Lung (tissue), 12 donors: ENCODE data around the gene NKTR. TPM values are rescaled to one million over a fixed set of nuclear protein-coding genes. Genes with fewer than 3 reads are reported as not detected.

Experiments
- ATAC-seq: fragments of 200-7000 bp; cut with Tn5 transposase; one replicate; pipeline ENCODE4 v1.9.1; 2020; ENCODE audit warnings: moderate number of reproducible peaks; ENCODE audit not compliant: insufficient read depth, low FRiP score
- DNase-seq, 3 donors: peaks; one replicate each; pipeline ENCODE4 v3.0.0-alpha.2; 2013 to 2017
- H3K27ac ChIP-seq, 2 donors: one replicate each; pipeline ENCODE4 v1.5.1; 2013; ENCODE audit warnings: mild to moderate bottlenecking in 2 of 2, moderate library complexity in 2 of 2, control low read depth in 1 of 2, inconsistent platforms in 1 of 2, low read depth in 1 of 2, low read length in 1 of 2
- H3K27me3 ChIP-seq, 3 donors: one replicate each; pipeline ENCODE4 v1.5.1; 2013; ENCODE audit warnings: low read length in 2 of 3; ENCODE audit not compliant: control insufficient read depth in 3 of 3, insufficient read depth in 3 of 3
- H3K36me3 ChIP-seq, 4 donors: one replicate each; pipeline ENCODE4 v1.5.1; 2013; ENCODE audit warnings: low read length in 4 of 4, mild to moderate bottlenecking in 1 of 4, moderate library complexity in 1 of 4; ENCODE audit not compliant: control insufficient read depth in 4 of 4, insufficient read depth in 4 of 4
- H3K4me1 ChIP-seq, 5 donors: one replicate each; pipeline ENCODE4 v1.5.1; 2013; ENCODE audit warnings: low read length in 5 of 5, mild to moderate bottlenecking in 2 of 5, moderate library complexity in 1 of 5; ENCODE audit not compliant: control insufficient read depth in 5 of 5, insufficient read depth in 5 of 5
- H3K4me3 ChIP-seq: one replicate; pipeline ENCODE4 v1.5.1; 2013; ENCODE audit warnings: mild to moderate bottlenecking, control low read depth, moderate library complexity
- H3K9ac ChIP-seq, 2 donors: one replicate each; pipeline ENCODE4 v1.5.1; 2013; ENCODE audit warnings: low read length in 2 of 2, control low read depth in 1 of 2; ENCODE audit not compliant: insufficient read depth in 1 of 2
- H3K9me3 ChIP-seq, 4 donors: one replicate each; pipeline ENCODE4 v1.5.1; 2013; ENCODE audit warnings: low read length in 3 of 4, mild to moderate bottlenecking in 1 of 4, moderate library complexity in 1 of 4; ENCODE audit not compliant: control insufficient read depth in 4 of 4, insufficient read depth in 3 of 4
- WGBS, 2 donors: extraction: QIAGEN DNeasy Blood & Tissue Kit; methylation state at CpG; one replicate each; pipeline ENCODE4 v1.1.7; 2013; 5-methylcytosine and 5-hydroxymethylcytosine counted together
- polyA plus RNA-seq, 2 donors: library from polyadenylated mRNA; stranded (reverse); fragments of 200-250 nt; gene quantifications; one replicate each; pipeline ENCODE4 v1.2.1, GENCODE V29; 2013
- total RNA-seq, 2 donors: library from RNA; depleted of rRNA in 1 of 2; stranded (reverse); fragments of >200 nt in 1 of 2; gene quantifications; one replicate each; pipeline ENCODE4 v1.2.1, GENCODE V29; 2014 to 2021
- TF ChIP-seq, protein P1 (sequence below): IDR thresholded peaks from 2 replicates; pipeline ENCODE4 v1.5.1; 2012; ENCODE audit warnings: mild to moderate bottlenecking; ENCODE audit errors: control extremely low read depth, extremely low read depth
- donor health status: control.
- donor health status: control.
- donor health status: Bipolar disorder and iron deficiency.
- donor health status: healthy.
- donor health status: DM: yes; HTN: yes; CAD: no.

Gene NKTR
- total and polyA plus RNA-seq, 4 donors, result 15.3 to 291 (median 52.9) TPM

DNA sequence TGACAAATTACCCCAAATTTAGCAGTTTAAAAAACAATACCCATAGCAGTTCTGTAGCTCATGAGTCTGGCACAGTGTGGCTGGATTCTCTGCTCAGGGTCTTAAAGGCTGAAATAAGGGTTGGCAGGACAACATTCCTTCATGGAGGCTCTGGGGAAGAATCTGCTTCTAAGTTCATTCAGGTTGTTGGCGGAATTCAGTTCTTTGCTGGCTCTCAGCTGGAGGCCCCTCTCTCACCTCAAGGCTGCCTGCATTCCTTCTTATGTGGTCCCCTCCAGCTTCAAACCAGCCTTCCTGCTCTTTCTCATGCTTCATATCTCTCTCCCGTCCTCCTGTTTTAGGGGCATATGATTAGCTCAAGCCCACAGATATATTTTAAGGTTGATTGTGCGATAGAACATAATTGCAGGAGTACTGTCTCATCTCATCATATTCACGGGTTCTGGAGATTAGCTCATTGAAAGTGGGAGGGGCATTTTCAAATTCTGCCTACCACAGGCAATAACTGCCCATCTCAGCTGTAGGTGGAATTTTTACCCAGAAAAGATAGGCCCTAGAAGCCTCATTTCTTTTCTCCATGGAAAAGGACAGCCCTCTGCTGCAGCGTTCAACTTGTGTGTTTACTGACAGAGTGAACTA is 47.5 kb downstream of the NKTR start:
- TF ChIP-seq, protein P1, sequence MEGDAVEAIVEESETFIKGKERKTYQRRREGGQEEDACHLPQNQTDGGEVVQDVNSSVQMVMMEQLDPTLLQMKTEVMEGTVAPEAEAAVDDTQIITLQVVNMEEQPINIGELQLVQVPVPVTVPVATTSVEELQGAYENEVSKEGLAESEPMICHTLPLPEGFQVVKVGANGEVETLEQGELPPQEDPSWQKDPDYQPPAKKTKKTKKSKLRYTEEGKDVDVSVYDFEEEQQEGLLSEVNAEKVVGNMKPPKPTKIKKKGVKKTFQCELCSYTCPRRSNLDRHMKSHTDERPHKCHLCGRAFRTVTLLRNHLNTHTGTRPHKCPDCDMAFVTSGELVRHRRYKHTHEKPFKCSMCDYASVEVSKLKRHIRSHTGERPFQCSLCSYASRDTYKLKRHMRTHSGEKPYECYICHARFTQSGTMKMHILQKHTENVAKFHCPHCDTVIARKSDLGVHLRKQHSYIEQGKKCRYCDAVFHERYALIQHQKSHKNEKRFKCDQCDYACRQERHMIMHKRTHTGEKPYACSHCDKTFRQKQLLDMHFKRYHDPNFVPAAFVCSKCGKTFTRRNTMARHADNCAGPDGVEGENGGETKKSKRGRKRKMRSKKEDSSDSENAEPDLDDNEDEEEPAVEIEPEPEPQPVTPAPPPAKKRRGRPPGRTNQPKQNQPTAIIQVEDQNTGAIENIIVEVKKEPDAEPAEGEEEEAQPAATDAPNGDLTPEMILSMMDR, result no peak
- WGBS, 2 donors, result 85 to 92% methylated on average over 5 of the region's 5 CpGs
- Histone ChIP-seq H3K36me3 (peaks cover 21 to 39% (median 29%) of the 10 kb centered on the region in 4 donors), H3K4me1 (peaks cover 0 to 11% (median 9%) of the 10 kb centered on the region in 5 donors), H3K9ac (no peak overlapping the region), H3K27me3 (no peaks in the 10 kb centered on the region), H3K27ac (no peak overlapping the region), H3K4me3 (no peak overlapping the region), H3K9me3 (no peaks in the 10 kb centered on the region)
- ATAC-seq, result no peak
- no peak for DNase-seq

- Histone ChIP-seq H3K27ac (no peak overlapping the region), H3K4me1 (peaks cover 0 to 21% (median 18%) of the 10 kb centered on the region in 5 donors), H3K9ac (no peak overlapping the region), H3K4me3 (no peak overlapping the region), H3K36me3 (peaks cover 15 to 30% (median 20%) of the 10 kb centered on the region in 4 donors), H3K9me3 (no peaks in the 10 kb centered on the region), H3K27me3 (no peaks in the 10 kb centered on the region)
- ATAC-seq (no peak), DNase-seq (no peak)
- TF ChIP-seq, protein P1, result no peak
- 85 to 87% methylated on average over 2 of the region's 2 CpGs for WGBS, 2 donors
These were observed 48.5 kb downstream of the NKTR start for GRCh38 chr3:42649006-42649405.

GRCh38 chr3:42649783-42650182 is 49.3 kb downstream of the NKTR start:
- no peaks in the 10 kb centered on the region for H3K27me3 ChIP-seq
- ATAC-seq, result no peak
- H3K4me1 ChIP-seq, result peaks cover 0 to 23% (median 18%) of the 10 kb centered on the region in 5 donors
- no peaks in the 10 kb centered on the region for H3K9me3 ChIP-seq
- H3K9ac ChIP-seq, result no peak overlapping the region
- DNase-seq, result no peak
- H3K4me3 ChIP-seq, result no peak overlapping the region
- TF ChIP-seq, protein P1, result no peak
- no peak overlapping the region for H3K27ac ChIP-seq
- peaks cover 11 to 23% (median 16%) of the 10 kb centered on the region in 4 donors for H3K36me3 ChIP-seq
- WGBS, 2 donors, result 71 to 83% methylated on average over 4 of the region's 4 CpGs
